ENCODE data around the gene KIAA1958.

DNA sequence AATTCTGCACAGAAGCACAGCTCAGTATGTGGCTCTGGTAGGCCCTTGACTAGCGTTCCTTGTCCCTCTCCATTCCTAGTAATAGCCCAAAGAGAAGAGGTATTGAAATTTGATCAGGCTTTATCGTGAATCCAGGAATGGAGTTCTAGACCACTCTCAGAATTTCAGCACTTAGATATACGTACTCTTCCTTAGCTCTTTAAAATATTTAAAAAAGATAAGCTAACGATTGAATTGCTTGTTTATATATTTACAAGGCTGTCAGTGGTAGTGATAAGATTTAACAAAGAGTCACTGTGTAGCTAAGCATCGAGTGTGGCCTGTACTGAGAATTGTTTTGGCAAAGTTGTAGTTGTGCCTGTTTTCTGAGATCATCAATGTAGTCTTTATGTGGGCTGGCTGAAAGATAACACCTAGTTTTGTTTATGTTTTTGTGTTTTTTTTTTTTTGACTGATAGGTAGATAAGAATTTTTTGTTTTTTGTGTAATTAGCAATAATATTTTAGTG lies 2.5 kb downstream of the KIAA1958 start:
- TF ChIP-seq, protein P1, sequence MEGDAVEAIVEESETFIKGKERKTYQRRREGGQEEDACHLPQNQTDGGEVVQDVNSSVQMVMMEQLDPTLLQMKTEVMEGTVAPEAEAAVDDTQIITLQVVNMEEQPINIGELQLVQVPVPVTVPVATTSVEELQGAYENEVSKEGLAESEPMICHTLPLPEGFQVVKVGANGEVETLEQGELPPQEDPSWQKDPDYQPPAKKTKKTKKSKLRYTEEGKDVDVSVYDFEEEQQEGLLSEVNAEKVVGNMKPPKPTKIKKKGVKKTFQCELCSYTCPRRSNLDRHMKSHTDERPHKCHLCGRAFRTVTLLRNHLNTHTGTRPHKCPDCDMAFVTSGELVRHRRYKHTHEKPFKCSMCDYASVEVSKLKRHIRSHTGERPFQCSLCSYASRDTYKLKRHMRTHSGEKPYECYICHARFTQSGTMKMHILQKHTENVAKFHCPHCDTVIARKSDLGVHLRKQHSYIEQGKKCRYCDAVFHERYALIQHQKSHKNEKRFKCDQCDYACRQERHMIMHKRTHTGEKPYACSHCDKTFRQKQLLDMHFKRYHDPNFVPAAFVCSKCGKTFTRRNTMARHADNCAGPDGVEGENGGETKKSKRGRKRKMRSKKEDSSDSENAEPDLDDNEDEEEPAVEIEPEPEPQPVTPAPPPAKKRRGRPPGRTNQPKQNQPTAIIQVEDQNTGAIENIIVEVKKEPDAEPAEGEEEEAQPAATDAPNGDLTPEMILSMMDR (IDR thresholded peaks at IDR 0.05) = no peak
- TF ChIP-seq POLR2A (IDR thresholded peaks at IDR 0.05) = no peak
